Natural killer cell (primary cell): ENCODE measurements around the gene KRTCAP2. TPM values are rescaled to one million over a fixed set of nuclear protein-coding genes. Genes with fewer than 3 reads are reported as not detected.
"Not testable (repeated sequence)": the region's sequence is repeated elsewhere in the genome, so short reads cannot be mapped to it uniquely, and the experiment has no call there.

Experiments used
- ATAC-seq, 3 donors: fragments of 150-1000 bp in 2 of 3; fragments of 200-7000 bp in 1 of 3; cut with Tn5 transposase; 1 replicate in 1 of 3; 2 replicates in 2 of 3; pipeline ENCODE4 v1.10.0; 2021; ENCODE audit warnings: mild to moderate bottlenecking in 2 of 3, moderate library complexity in 2 of 3
- DNase-seq, 2 donors: peaks; one replicate each; pipeline versions ENCODE4 v3.0.0 to v3.0.0-alpha.2; 2013 to 2021; ENCODE audit warnings: mixed read lengths in 1 of 2
- H3K27ac ChIP-seq: one replicate; pipeline ENCODE4 v1.5.1; 2013; ENCODE audit warnings: mild to moderate bottlenecking, low read length
- H3K27me3 ChIP-seq: one replicate; pipeline ENCODE4 v1.6.1; 2013; ENCODE audit warnings: low read length; ENCODE audit not compliant: control insufficient read depth, insufficient read depth
- H3K36me3 ChIP-seq: one replicate; pipeline ENCODE4 v1.6.1; 2013; ENCODE audit warnings: low read length; ENCODE audit not compliant: control insufficient read depth, insufficient read depth
- H3K4me1 ChIP-seq: one replicate; pipeline ENCODE4 v1.6.1; 2013; ENCODE audit warnings: low read length; ENCODE audit not compliant: control insufficient read depth, insufficient read depth
- H3K4me3 ChIP-seq: one replicate; pipeline ENCODE4 v1.5.1; 2013; ENCODE audit warnings: low read length
- H3K9me3 ChIP-seq: one replicate; pipeline ENCODE4 v1.6.1; 2013; ENCODE audit warnings: low read length; ENCODE audit not compliant: control insufficient read depth, insufficient read depth
- H3K27ac Mint-ChIP-seq, 2 donors: one replicate each; pipeline ENCODE4 v1.8.0; 2022; ENCODE audit warnings: mild to moderate bottlenecking in 2 of 2, mixed read lengths in 2 of 2, moderate library complexity in 1 of 2
- H3K27me3 Mint-ChIP-seq, 2 donors: one replicate each; pipeline ENCODE4 v1.8.0; 2022; ENCODE audit warnings: low read depth in 2 of 2, mixed read lengths in 2 of 2
- H3K36me3 Mint-ChIP-seq: one replicate; pipeline ENCODE4 v1.8.0; 2022; ENCODE audit warnings: mixed read lengths
- H3K4me1 Mint-ChIP-seq, 2 donors: one replicate each; pipeline ENCODE4 v1.8.0; 2022; ENCODE audit warnings: mixed read lengths in 2 of 2
- H3K4me3 Mint-ChIP-seq: one replicate; pipeline ENCODE4 v1.8.0; 2022; ENCODE audit warnings: mild to moderate bottlenecking, moderate library complexity, mixed read lengths
- H3K9me3 Mint-ChIP-seq, 2 donors: one replicate each; pipeline ENCODE4 v1.8.0; 2022; ENCODE audit warnings: mixed read lengths in 2 of 2
- CTCF ChIP-seq: fragments of 200-600 bp; IDR thresholded peaks from one replicate; pipeline ENCODE4 v1.8.0; 2022; ENCODE audit warnings: antibody characterized with exemption
- WGBS: methylation state at CpG from one replicate; pipeline ENCODE4 v1.1.7; 2013; ENCODE audit warnings: missing lambda C conversion rate; ENCODE audit not compliant: insufficient coverage; 5-methylcytosine and 5-hydroxymethylcytosine counted together
- intact Hi-C: fragments of 100-400 bp; cut with micrococcal nuclease; formaldehyde crosslinking; loops from one replicate; pipeline ENCODE4 v1.14.2; 2022
- total RNA-seq, 4 donors: library from RNA; stranded (reverse); fragments of 120-200 nt in 1 of 4; gene quantifications; one replicate each; pipeline versions ENCODE4 v1.2.3 to v1.2.4, GENCODE V29; 2013 to 2022

The KRTCAP2 gene
- 100 to 1,000 TPM in 2 of 3 donors, 10 to 100 TPM in 1; 95.3 to 113 (median 104) TPM for total RNA-seq
- total RNA-seq (2013), result 89.0 TPM

- Histone ChIP-seq H3K36me3 (peaks cover 14% of the 10 kb centered on the region), H3K4me1 (peaks cover 34% of the 10 kb centered on the region), H3K9me3 (no peaks in the 10 kb centered on the region), H3K27ac (peak within 1 kb of the TSS; percentile 89), H3K27me3 (no peaks in the 10 kb centered on the region), H3K4me3 (peak within 1 kb of the TSS; percentile 68)
- TF ChIP-seq CTCF, result peak; percentile 94
- DNase-seq, result peak; percentile 89 to 98
- under 1% methylated on average over 57 of the region's 57 CpGs for WGBS
- peak; percentile 82 to 93 (median 85) for ATAC-seq
- Mint-ChIP-seq H3K27ac (peak within 1 kb of the TSS; percentile 95 to 99), H3K27me3 (peaks cover 0 to 5% of the 10 kb centered on the region in 2 donors), H3K4me1 (peaks cover 28 to 41% of the 10 kb centered on the region in 2 donors), H3K4me3 (peak within 1 kb of the TSS; percentile 95), H3K9me3 (no peaks in the 10 kb centered on the region), H3K36me3 (no peaks in the 10 kb centered on the region)
- intact Hi-C loops, result loop anchor here (2.0 kb wide), 1 partner anchor 88 kb away; no protein-coding TSS in a partner anchor
Observed at GRCh38 chr1:155172732-155173477, at the start of gene KRTCAP2. TSS of gene KRTCAP2 (minus strand) at chr1:155173304. CDS start at chr1:155173224, 80 bp downstream.

GRCh38 chr1:155220211-155220965 is 47.3 kb upstream of the KRTCAP2 start:
- H3K27me3 Mint-ChIP-seq, intact Hi-C loops: not testable (repeated sequence)
- H3K27ac Mint-ChIP-seq, result peak overlapping the region; percentile 90 to 93

GRCh38 chr1:155219592-155220031 is 46.5 kb upstream of the KRTCAP2 start:
- Histone ChIP-seq H3K36me3 (no peaks in the 10 kb centered on the region), H3K27ac (peak overlapping the region; percentile 70), H3K27me3 (no peaks in the 10 kb centered on the region), H3K9me3 (no peaks in the 10 kb centered on the region), H3K4me1 (peaks cover 26% of the 10 kb centered on the region), H3K4me3 (no peak overlapping the region)
- H3K4me1 Mint-ChIP-seq, result peaks cover 21 to 24% of the 10 kb centered on the region in 2 donors
- DNase-seq, result peak; percentile 38 to 45
- ATAC-seq, result peak; percentile 75 to 85 (median 82)
- peak overlapping the region; percentile 90 to 93 for H3K27ac Mint-ChIP-seq
- no peaks in the 10 kb centered on the region for H3K36me3 Mint-ChIP-seq
- no peaks in the 10 kb centered on the region for H3K9me3 Mint-ChIP-seq
- no peak for TF ChIP-seq CTCF
- H3K4me3 Mint-ChIP-seq, result peak overlapping the region; percentile 83
- H3K27me3 Mint-ChIP-seq, result no peaks in the 10 kb centered on the region
- intact Hi-C loops, result no loop called here
- 14% methylated on average over 1 of the region's 1 CpG for WGBS

More at GRCh38 chr1:155220211-155220965, 47.3 kb upstream of the KRTCAP2 start:
- not testable (repeated sequence) for H3K9me3 ChIP-seq, H3K9me3 Mint-ChIP-seq, H3K36me3 ChIP-seq, DNase-seq, H3K4me3 Mint-ChIP-seq, H3K36me3 Mint-ChIP-seq, H3K27me3 ChIP-seq, H3K4me3 ChIP-seq
- ATAC-seq, result peak in 1 of 3 donors; percentile 27
- Histone ChIP-seq H3K27ac (peak overlapping the region; percentile 70), H3K4me1 (peaks cover 26% of the 10 kb centered on the region)
- peaks cover 21 to 24% of the 10 kb centered on the region in 2 donors for H3K4me1 Mint-ChIP-seq
- WGBS, result 77% methylated on average over 10 of the region's 10 CpGs
